Lower lobe of right lung (tissue), 2 donors: ENCODE data around the gene TCEAL3. TPM values are rescaled to one million over a fixed set of nuclear protein-coding genes. Genes with fewer than 3 reads are reported as not detected.
A peak's percentile ranks its signal among the peaks of the same experiment; 100 is the strongest.

Experiments used
- ATAC-seq, 2 donors: fragments of 200-7000 bp; cut with Tn5 transposase; one replicate each; pipeline ENCODE4 v1.9.1; 2020 to 2022; ENCODE audit warnings: mild to moderate bottlenecking in 2 of 2, moderate library complexity in 2 of 2
- DNase-seq: peaks from one replicate; pipeline ENCODE4 v3.0.0-alpha.2; 2020
- H3K27ac ChIP-seq: fragments of 200-600 bp; one replicate; pipeline ENCODE4 v1.8.0; 2022
- H3K27me3 ChIP-seq: fragments of 200-600 bp; one replicate; pipeline ENCODE4 v1.8.0; 2022; ENCODE audit warnings: low read depth
- H3K36me3 ChIP-seq: fragments of 200-600 bp; one replicate; pipeline ENCODE4 v1.8.0; 2022; ENCODE audit warnings: mild to moderate bottlenecking
- H3K4me1 ChIP-seq: fragments of 200-600 bp; one replicate; pipeline ENCODE4 v1.8.0; 2022
- H3K4me3 ChIP-seq: fragments of 200-600 bp; one replicate; pipeline ENCODE4 v1.8.0; 2022; ENCODE audit warnings: mild to moderate bottlenecking
- H3K9me3 ChIP-seq: fragments of 200-600 bp; one replicate; pipeline ENCODE4 v1.8.0; 2022
- CTCF ChIP-seq: fragments of 200-600 bp; IDR thresholded peaks from one replicate; pipeline ENCODE4 v1.8.0; 2022; ENCODE audit warnings: antibody characterized with exemption, mild to moderate bottlenecking
- intact Hi-C: fragments of 100-400 bp; cut with DNase I; formaldehyde crosslinking; loops from one replicate; pipeline ENCODE4 v1.11.0; 2022
- long read RNA-seq: library from polyadenylated mRNA; unstranded; transcript quantifications from one replicate; pipeline ENCODE4 v2.0.0, GENCODE V29; 2021
- total RNA-seq: library from RNA; stranded (reverse); fragmentation: NEBNext Ultra II Directional; extraction: Animal tissue kit (Norgen Biotek cat#: 25700); gene quantifications from one replicate; pipeline ENCODE4 v1.2.1, GENCODE V29; 2021
- donor health status: DM: no; HTN: yes; CAD: no; lungs with severe emphysema.

The TCEAL3 gene
- 19.1 TPM for total RNA-seq
- long read RNA-seq, transcript TCEAL3-201 (3 exons, 1,124 nt) = minor isoform, 8 of 30 reads
- long read RNA-seq, transcript TCEAL3-202 (3 exons, 1,113 nt) = major isoform, 16 of 30 reads
- long read RNA-seq, partial matches to known transcripts = 0 of 30 reads
- long read RNA-seq, other reads (novel, unspliced or antisense) = 6 of 30 reads

GRCh38 chrX:103607364-103608305 lies at the start of gene TCEAL3:
TSS of gene TCEAL3 (plus strand) at chrX:103607963. CDS start at chrX:103609065, 1,102 bp downstream.
- no peaks in the 10 kb centered on the region for H3K9me3 ChIP-seq
- peak; percentile 96 for ATAC-seq
- H3K27me3 ChIP-seq = no peaks in the 10 kb centered on the region
- peak within 1 kb of the TSS; percentile 64 for H3K4me3 ChIP-seq
- H3K27ac ChIP-seq = peak within 1 kb of the TSS; percentile 80
- intact Hi-C loops = no loop called here
- TF ChIP-seq CTCF = no peak
- no peaks in the 10 kb centered on the region for H3K36me3 ChIP-seq
- DNase-seq = peak; percentile 74
- no peaks in the 10 kb centered on the region for H3K4me1 ChIP-seq

- no peak overlapping the region for H3K27ac ChIP-seq
- H3K4me3 ChIP-seq = no peak overlapping the region
- H3K36me3 ChIP-seq = no peaks in the 10 kb centered on the region
- no peak for DNase-seq
- H3K27me3 ChIP-seq = no peaks in the 10 kb centered on the region
- no peaks in the 10 kb centered on the region for H3K4me1 ChIP-seq
- no peak for TF ChIP-seq CTCF
- intact Hi-C loops = no loop called here
- no peaks in the 10 kb centered on the region for H3K9me3 ChIP-seq
- ATAC-seq = no peak
These were observed 47.5 kb upstream of the TCEAL3 start for GRCh38 chrX:103560256-103560655.

- intact Hi-C loops = no loop called here
- Histone ChIP-seq H3K9me3 (no peaks in the 10 kb centered on the region), H3K27me3 (no peaks in the 10 kb centered on the region), H3K36me3 (no peaks in the 10 kb centered on the region), H3K4me1 (no peaks in the 10 kb centered on the region), H3K4me3 (no peak overlapping the region), H3K27ac (no peak overlapping the region)
- no peak for DNase-seq
- ATAC-seq = no peak
- TF ChIP-seq CTCF = no peak
These were observed 45.0 kb upstream of the TCEAL3 start for GRCh38 chrX:103562801-103563200.

- no peaks in the 10 kb centered on the region for H3K4me1 ChIP-seq
- no peaks in the 10 kb centered on the region for H3K9me3 ChIP-seq
- intact Hi-C loops = no loop called here
- ATAC-seq (no peak), DNase-seq (no peak)
- H3K36me3 ChIP-seq = no peaks in the 10 kb centered on the region
- no peak overlapping the region for H3K4me3 ChIP-seq
- TF ChIP-seq CTCF = no peak
- no peaks in the 10 kb centered on the region for H3K27me3 ChIP-seq
- no peak overlapping the region for H3K27ac ChIP-seq
These were observed 42.6 kb upstream of the TCEAL3 start for GRCh38 chrX:103565197-103565596.

GRCh38 chrX:103565752-103566151 lies 42.0 kb upstream of the TCEAL3 start:
- Histone ChIP-seq H3K27ac (no peak overlapping the region), H3K9me3 (no peaks in the 10 kb centered on the region), H3K27me3 (no peaks in the 10 kb centered on the region), H3K4me1 (no peaks in the 10 kb centered on the region), H3K4me3 (no peak overlapping the region), H3K36me3 (no peaks in the 10 kb centered on the region)
- no peak for TF ChIP-seq CTCF
- DNase-seq (no peak), ATAC-seq (no peak)
- intact Hi-C loops = no loop called here
